ENCODE data around the gene ITK.

Gene ITK

DNA sequence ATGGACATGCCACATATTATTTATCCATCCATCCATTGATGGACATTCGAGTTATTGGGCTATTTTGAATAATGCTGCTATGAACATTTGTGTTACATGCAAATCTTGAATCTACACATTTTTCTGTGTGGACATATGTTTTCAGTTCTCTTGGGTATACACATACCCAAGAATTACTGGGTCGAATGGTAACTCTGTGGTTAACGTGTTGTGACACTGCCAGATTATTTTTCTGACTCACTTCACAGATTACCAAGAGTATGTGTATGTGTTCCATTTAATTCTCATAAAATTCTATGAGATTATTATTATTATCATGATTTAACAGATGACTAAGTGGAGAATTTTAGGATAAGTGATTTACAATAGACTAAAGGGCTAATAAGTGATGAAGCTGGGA lies 112.0 kb downstream of the ITK start:
- Histone ChIP-seq H3K27ac (ENCODE audit: low read depth, low read length) (no peak overlapping the region), H3K9me3 (ENCODE audit: insufficient read depth, low read depth, low read length) (no peaks in the 10 kb centered on the region), H4K12ac (ENCODE audit: low read depth, low read length) (no peak overlapping the region), H3K4me3 (ENCODE audit: low read depth, low read length) (no peak overlapping the region), H3K27me3 (ENCODE audit: insufficient read depth, low read length) (no peaks in the 10 kb centered on the region), H3K79me1 (ENCODE audit: low read length) (no peaks in the 10 kb centered on the region), H2AK5ac (ENCODE audit: low read length) (no peak overlapping the region), H3K79me2 (ENCODE audit: control insufficient read depth, insufficient read depth, low read length, poor library complexity) (no peaks in the 10 kb centered on the region), H3K14ac (ENCODE audit: low read length) (no peak overlapping the region), H3K4ac (ENCODE audit: low read depth, low read length) (no peak overlapping the region), H2BK5ac (ENCODE audit: low read depth, low read length, poor library complexity) (no peak overlapping the region), H3K36me3 (ENCODE audit: control insufficient read depth in 1 of 2, insufficient read depth in 2 of 2, low read length in 2 of 2) (no peaks in the 10 kb centered on the region), H4K91ac (ENCODE audit: low read depth, low read length) (no peak overlapping the region), H3K4me2 (ENCODE audit: low read length) (no peak overlapping the region), H3K18ac (ENCODE audit: low read length) (no peak overlapping the region), H2AFZ (ENCODE audit: insufficient read depth, low read length, poor library complexity) (no peak overlapping the region), H3K9ac (ENCODE audit: low read length) (no peak overlapping the region), H2BK12ac (ENCODE audit: low read length) (no peak overlapping the region), H2BK120ac (ENCODE audit: insufficient read depth, low read length, poor library complexity) (no peak overlapping the region), H4K8ac (ENCODE audit: low read depth, low read length) (no peak overlapping the region), H3K23ac (ENCODE audit: low read length) (no peak overlapping the region), H3K4me1 (ENCODE audit: control insufficient read depth in 1 of 2, insufficient read depth in 2 of 2, low read length in 2 of 2) (peaks cover 12 to 14% of the 10 kb centered on the region in 2 experiments)
- WGBS (ENCODE audit: extremely low coverage, insufficient coverage, insufficient read length) = no CpG with 5 or more reads among the region's 3 CpGs
- DNase-seq = peak in 1 of 2 donors; percentile 28

DNA sequence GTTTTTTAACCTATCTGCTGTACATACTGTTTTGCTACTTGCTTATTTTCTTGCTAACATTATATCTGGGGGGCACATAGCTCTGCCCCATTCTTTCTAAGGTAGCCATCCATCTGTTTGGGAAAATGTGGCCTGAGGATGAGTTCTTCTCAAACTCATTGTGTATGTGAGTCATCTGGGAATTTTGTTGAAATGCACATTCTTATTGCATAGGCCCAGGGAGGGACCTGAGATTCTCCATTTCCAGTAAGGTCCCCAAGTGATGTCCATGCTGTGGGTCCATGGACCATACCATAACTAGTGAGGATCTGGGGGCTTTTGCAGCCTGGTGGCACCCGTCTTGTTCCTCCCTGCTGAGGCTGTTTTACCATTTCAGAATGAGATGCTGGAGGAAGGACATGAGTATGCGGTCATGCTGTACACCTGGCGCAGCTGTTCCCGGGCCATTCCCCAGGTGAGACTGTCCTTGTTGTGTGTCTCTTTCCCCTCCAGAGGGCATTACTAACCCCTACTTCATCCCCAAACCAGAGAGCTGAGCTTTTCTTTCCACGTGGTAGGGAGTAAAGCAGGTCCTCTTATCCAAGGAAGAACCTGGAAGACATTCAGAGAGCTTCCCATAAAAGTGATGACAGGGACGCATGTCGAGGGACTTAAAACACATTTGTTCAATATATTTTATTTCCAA lies 113.9 kb downstream of the ITK start:
- WGBS (ENCODE audit: extremely low coverage, insufficient coverage, insufficient read length) = no CpG with 5 or more reads among the region's 7 CpGs
- H3K27me3 ChIP-seq (ENCODE audit: insufficient read depth, low read length) = no peaks in the 10 kb centered on the region

DNA sequence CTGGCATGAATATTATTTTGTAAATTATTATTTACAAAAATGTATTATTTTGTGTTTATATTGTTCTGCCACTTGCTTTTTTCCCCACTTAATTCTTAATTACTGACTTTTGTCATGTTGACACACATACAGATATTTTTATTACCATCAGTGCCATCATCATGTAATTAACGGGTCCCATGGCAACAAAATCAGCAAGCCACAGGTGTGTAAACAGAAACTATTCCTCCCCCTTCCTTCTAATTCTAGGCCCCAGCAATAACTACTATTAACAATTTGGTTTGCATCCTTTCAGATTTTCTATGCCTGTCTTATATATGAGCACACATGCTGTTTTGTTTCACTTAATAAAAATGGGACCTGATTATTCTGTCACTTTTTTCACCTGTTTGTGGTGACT lies 114.6 kb downstream of the ITK start:
- Histone ChIP-seq H3K23ac (ENCODE audit: low read length) (no peak overlapping the region), H3K79me2 (ENCODE audit: control insufficient read depth, insufficient read depth, low read length, poor library complexity) (no peaks in the 10 kb centered on the region), H4K91ac (ENCODE audit: low read depth, low read length) (no peak overlapping the region), H3K18ac (ENCODE audit: low read length) (no peak overlapping the region), H2AK5ac (ENCODE audit: low read length) (no peak overlapping the region), H3K4me1 (ENCODE audit: control insufficient read depth in 1 of 2, insufficient read depth in 2 of 2, low read length in 2 of 2) (peaks cover 8 to 9% of the 10 kb centered on the region in 2 experiments), H3K9ac (ENCODE audit: low read length) (no peak overlapping the region), H3K79me1 (ENCODE audit: low read length) (no peaks in the 10 kb centered on the region), H2BK120ac (ENCODE audit: insufficient read depth, low read length, poor library complexity) (no peak overlapping the region), H3K14ac (ENCODE audit: low read length) (no peak overlapping the region), H3K4me3 (ENCODE audit: low read depth, low read length) (no peak overlapping the region), H3K27ac (ENCODE audit: low read depth, low read length) (no peak overlapping the region), H3K4ac (ENCODE audit: low read depth, low read length) (no peak overlapping the region), H2AFZ (ENCODE audit: insufficient read depth, low read length, poor library complexity) (no peak overlapping the region), H3K4me2 (ENCODE audit: low read length) (no peak overlapping the region), H3K36me3 (ENCODE audit: control insufficient read depth in 1 of 2, insufficient read depth in 2 of 2, low read length in 2 of 2) (no peaks in the 10 kb centered on the region), H4K8ac (ENCODE audit: low read depth, low read length) (no peak overlapping the region), H4K12ac (ENCODE audit: low read depth, low read length) (no peak overlapping the region), H2BK5ac (ENCODE audit: low read depth, low read length, poor library complexity) (no peak overlapping the region), H3K27me3 (ENCODE audit: insufficient read depth, low read length) (no peaks in the 10 kb centered on the region), H3K9me3 (ENCODE audit: insufficient read depth, low read depth, low read length) (no peaks in the 10 kb centered on the region), H2BK12ac (ENCODE audit: low read length) (no peak overlapping the region)
- WGBS (ENCODE audit: extremely low coverage, insufficient coverage, insufficient read length) = no CpG with 5 or more reads among the region's 1 CpG
- no peak for DNase-seq

More for the DNA sequence above, 113.9 kb downstream of the ITK start:
- peak; percentile 40 to 70 for DNase-seq
- no peak overlapping the region for H2BK5ac ChIP-seq (ENCODE audit: low read depth, low read length, poor library complexity)
- H3K9me3 ChIP-seq (ENCODE audit: insufficient read depth, low read depth, low read length) = no peaks in the 10 kb centered on the region
- no peak overlapping the region for H3K18ac ChIP-seq (ENCODE audit: low read length)
- H2AFZ ChIP-seq (ENCODE audit: insufficient read depth, low read length, poor library complexity) = no peak overlapping the region
- H3K36me3 ChIP-seq (ENCODE audit: control insufficient read depth in 1 of 2, insufficient read depth in 2 of 2, low read length in 2 of 2) = no peaks in the 10 kb centered on the region
- no peak overlapping the region for H3K4ac ChIP-seq (ENCODE audit: low read depth, low read length)
- H3K4me2 ChIP-seq (ENCODE audit: low read length) = no peak overlapping the region
- H2AK5ac ChIP-seq (ENCODE audit: low read length) = no peak overlapping the region
- no peaks in the 10 kb centered on the region for H3K79me2 ChIP-seq (ENCODE audit: control insufficient read depth, insufficient read depth, low read length, poor library complexity)
- no peak overlapping the region for H3K4me3 ChIP-seq (ENCODE audit: low read depth, low read length)
- peaks cover 12 to 14% of the 10 kb centered on the region in 2 experiments for H3K4me1 ChIP-seq (ENCODE audit: control insufficient read depth in 1 of 2, insufficient read depth in 2 of 2, low read length in 2 of 2)
- H3K14ac ChIP-seq (ENCODE audit: low read length) = no peak overlapping the region
- H4K91ac ChIP-seq (ENCODE audit: low read depth, low read length) = no peak overlapping the region
- no peak overlapping the region for H3K23ac ChIP-seq (ENCODE audit: low read length)
- no peak overlapping the region for H2BK120ac ChIP-seq (ENCODE audit: insufficient read depth, low read length, poor library complexity)
- no peak overlapping the region for H3K27ac ChIP-seq (ENCODE audit: low read depth, low read length)
- H3K79me1 ChIP-seq (ENCODE audit: low read length) = no peaks in the 10 kb centered on the region
- H3K9ac ChIP-seq (ENCODE audit: low read length) = no peak overlapping the region
- H4K12ac ChIP-seq (ENCODE audit: low read depth, low read length) = no peak overlapping the region
- H2BK12ac ChIP-seq (ENCODE audit: low read length) = no peak overlapping the region
- no peak overlapping the region for H4K8ac ChIP-seq (ENCODE audit: low read depth, low read length)

- no peaks in the 10 kb centered on the region for H3K27me3 ChIP-seq (ENCODE audit: insufficient read depth, low read length)
- no peak overlapping the region for H3K4me3 ChIP-seq (ENCODE audit: low read depth, low read length)
- H4K8ac ChIP-seq (ENCODE audit: low read depth, low read length) = no peak overlapping the region
- H2BK12ac ChIP-seq (ENCODE audit: low read length) = no peak overlapping the region
- H3K79me2 ChIP-seq (ENCODE audit: control insufficient read depth, insufficient read depth, low read length, poor library complexity) = no peaks in the 10 kb centered on the region
- no peak overlapping the region for H3K23ac ChIP-seq (ENCODE audit: low read length)
- H3K4me1 ChIP-seq (ENCODE audit: control insufficient read depth in 1 of 2, insufficient read depth in 2 of 2, low read length in 2 of 2) = no peaks in the 10 kb centered on the region
- peaks cover 4% of the 10 kb centered on the region for H3K9me3 ChIP-seq (ENCODE audit: insufficient read depth, low read depth, low read length)
- no peak for DNase-seq
- no peak overlapping the region for H2BK5ac ChIP-seq (ENCODE audit: low read depth, low read length, poor library complexity)
- no peak overlapping the region for H4K12ac ChIP-seq (ENCODE audit: low read depth, low read length)
- no peak overlapping the region for H2AK5ac ChIP-seq (ENCODE audit: low read length)
- no peak overlapping the region for H3K27ac ChIP-seq (ENCODE audit: low read depth, low read length)
- WGBS (ENCODE audit: extremely low coverage, insufficient coverage, insufficient read length) = no CpG with 5 or more reads among the region's 10 CpGs
- no peak overlapping the region for H3K18ac ChIP-seq (ENCODE audit: low read length)
- no peaks in the 10 kb centered on the region for H3K36me3 ChIP-seq (ENCODE audit: control insufficient read depth in 1 of 2, insufficient read depth in 2 of 2, low read length in 2 of 2)
- H3K4ac ChIP-seq (ENCODE audit: low read depth, low read length) = no peak overlapping the region
- no peak overlapping the region for H3K9ac ChIP-seq (ENCODE audit: low read length)
- H2BK120ac ChIP-seq (ENCODE audit: insufficient read depth, low read length, poor library complexity) = no peak overlapping the region
- H4K91ac ChIP-seq (ENCODE audit: low read depth, low read length) = no peak overlapping the region
- no peak overlapping the region for H3K4me2 ChIP-seq (ENCODE audit: low read length)
- no peak overlapping the region for H3K14ac ChIP-seq (ENCODE audit: low read length)
- H2AFZ ChIP-seq (ENCODE audit: insufficient read depth, low read length, poor library complexity) = no peak overlapping the region
- H3K79me1 ChIP-seq (ENCODE audit: low read length) = no peaks in the 10 kb centered on the region
Observed at GRCh38 chr5:157300564-157300963, 119.9 kb downstream of the ITK start.

Measured in trophoblast cell (in vitro differentiated cells and primary cell).